Stimulated activated CD4-positive, alpha-beta T cell treated with anti-CD3 and anti-CD28 coated beads, Interleukin-1b, Interleukin-23, amount 100 ng/mL, for 24 hours (primary cell): ENCODE results near the gene PILRA.

Experiments
- DNase-seq, 4 experiments: peaks; one replicate each; pipeline ENCODE4 v3.0.0-alpha.2; 2020; ENCODE audit warnings: low read depth in 4 of 4, low spot score in 1 of 4

The PILRA gene

GRCh38 chr7:100406767-100407166 is 33.5 kb downstream of the PILRA start:
- DNase-seq: no peak

DNA sequence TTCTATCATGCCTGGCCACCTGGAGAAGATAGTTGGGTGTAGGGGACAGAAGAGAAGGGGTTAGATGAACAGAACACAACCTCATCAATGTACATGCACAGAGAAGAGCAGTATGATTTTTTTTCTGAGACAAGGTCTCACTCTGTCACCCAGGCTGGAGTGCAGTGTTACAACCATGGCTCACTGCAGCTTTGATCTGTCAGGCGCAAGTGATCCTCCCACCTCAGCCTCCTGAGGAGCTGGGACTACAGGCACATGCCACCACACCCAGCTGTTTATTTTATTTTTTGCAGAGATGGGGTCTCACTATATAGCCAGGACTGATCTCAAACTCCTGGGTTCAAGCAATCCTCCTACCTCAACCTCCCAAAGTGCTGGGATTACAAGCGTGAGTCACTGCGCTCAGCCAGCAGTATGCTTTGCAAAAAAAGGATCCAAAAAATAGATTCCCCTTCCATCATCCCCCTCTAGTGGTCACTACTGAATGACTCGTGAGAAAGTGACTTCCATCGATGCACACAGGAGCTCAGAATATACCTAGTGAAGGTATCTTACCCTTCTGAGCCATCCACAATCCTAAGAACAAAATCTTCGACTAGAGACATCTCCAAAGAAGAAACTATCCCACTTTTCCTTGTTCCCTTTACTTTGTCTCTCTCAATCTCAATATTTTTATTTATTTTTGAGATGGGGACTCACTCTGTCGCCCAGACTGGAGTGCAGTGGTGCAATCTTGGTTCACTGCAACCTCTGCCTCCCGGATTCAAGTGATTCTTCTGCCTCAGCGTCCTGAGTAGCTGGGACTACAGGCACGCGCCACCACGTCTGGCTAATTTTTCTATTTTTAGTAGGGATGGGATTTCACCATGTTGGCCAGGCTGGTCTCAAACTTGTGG is 34.2 kb downstream of the PILRA start:
- peak in 1 of 4 experiments; percentile 12 for DNase-seq

- no peak for DNase-seq
Measured at GRCh38 chr7:100411101-100411500, 37.8 kb downstream of the PILRA start.

DNA sequence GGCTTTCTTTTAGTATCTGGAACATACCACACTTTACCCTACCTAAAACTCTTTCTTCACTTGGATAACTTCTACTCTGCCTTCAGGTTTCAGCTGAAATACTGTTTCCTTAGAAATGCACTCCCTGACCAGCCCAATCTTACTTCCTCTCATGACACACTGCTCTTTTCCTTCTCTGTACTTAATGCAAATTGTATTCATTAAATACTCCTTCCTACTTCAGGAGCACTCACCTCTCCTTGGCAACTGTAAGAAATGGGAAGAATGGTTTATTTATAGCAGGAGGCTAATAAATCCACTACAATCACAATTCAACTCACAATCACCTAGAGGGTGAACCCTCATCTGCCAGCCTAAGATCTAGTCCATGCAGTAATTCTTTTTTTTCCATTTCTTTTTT is 40.1 kb downstream of the PILRA start:
- DNase-seq: no peak

DNA sequence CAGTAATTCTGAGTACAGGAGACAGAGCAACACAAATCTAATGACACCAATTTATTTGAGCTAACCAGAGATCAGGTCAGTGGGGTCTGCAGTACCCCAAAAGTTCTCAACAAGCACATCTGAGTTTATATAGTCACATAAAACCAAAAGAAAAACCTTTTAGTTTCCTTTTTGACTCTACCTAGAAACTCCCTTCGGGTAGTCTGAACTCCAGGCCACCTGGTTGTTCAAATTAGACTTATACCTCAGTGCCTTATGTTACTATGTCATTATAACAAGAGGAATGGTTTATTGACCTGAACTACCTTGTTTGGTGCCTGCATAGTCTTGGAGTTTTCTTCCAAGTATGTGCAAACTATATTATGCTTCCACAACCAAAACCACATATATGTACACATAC is 40.6 kb downstream of the PILRA start:
- no peak for DNase-seq

DNA sequence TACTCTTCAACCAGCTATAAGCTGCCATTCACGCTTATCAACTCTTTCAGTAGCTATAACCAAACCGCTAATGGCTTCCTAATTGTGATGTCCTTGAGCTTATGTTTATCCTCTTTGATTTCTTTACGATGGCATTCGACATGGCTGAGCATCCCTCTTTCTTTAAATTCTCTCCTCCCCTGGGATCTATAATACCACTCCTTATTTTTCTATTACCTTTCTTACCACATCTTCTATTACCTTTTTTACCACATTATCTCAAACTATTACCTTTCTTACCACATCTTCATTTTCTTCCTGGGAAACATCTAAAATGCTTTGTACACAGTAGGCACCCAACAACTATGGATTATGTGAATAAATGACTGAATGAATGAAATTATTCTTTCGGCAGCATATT is 42.2 kb downstream of the PILRA start:
- no peak for DNase-seq

DNA sequence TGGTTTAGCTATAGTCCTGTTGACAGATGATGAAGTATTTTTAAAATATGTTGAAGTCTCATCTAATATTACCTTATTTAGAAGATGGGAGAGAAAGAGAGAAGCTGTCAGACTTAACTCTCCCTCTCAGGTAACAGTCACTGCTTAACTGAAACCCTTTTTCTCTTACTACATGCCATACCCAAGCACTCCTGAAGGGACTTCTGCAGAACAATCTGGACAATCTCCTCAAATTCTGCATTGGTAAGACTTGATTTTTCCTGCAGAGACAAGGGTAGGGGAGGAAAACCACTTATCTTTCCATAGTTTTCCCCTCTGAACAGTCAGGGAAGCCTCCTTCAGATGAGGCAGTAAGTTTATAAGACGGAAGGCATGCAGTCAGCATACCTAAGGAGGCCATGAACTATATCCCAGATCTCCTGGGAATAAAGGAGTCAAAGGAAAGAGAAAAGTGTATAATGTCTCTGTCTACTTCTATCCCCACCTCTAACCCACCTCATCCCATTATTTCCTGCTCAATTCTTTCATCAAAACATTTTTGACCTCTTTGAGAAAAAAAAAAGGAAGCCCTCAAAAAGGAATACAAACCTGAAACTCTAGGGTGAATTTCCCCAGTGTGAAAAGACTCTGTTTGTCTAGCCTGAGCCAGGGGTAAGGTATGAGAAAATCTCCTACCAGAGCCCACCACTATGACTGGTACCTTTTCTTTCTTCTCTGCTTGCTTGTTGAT is 45.8 kb downstream of the PILRA start:
- no peak for DNase-seq

DNA sequence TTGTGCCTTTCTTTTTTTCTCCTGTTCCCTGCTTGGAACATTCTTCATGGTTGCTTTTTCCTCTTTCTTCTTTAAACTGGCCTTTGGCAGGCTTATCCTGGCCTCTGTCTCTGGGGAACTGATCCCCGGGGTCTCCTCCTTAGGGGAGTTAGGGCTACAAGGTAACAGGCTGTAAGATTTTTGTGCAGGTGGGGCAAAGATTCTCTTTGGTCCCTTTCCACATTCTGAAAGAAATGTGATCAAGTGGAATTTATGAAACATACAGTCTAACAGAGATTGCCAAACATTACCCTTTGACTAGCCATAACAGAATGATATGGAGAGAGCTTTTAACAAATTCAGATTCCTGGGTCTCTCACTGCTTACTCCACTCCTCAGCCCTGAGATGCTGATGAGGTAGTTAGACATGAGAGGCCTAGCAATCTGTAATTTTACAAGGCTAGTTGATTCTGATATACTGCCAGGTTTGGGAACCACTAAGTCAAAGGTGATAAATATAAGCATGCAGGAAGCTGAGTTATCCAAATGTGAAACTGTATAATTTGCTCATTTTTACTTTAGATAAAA is 46.5 kb downstream of the PILRA start:
- DNase-seq: no peak

- no peak for DNase-seq
Measured at GRCh38 chr7:100423315-100423714, 50.0 kb downstream of the PILRA start.

DNA sequence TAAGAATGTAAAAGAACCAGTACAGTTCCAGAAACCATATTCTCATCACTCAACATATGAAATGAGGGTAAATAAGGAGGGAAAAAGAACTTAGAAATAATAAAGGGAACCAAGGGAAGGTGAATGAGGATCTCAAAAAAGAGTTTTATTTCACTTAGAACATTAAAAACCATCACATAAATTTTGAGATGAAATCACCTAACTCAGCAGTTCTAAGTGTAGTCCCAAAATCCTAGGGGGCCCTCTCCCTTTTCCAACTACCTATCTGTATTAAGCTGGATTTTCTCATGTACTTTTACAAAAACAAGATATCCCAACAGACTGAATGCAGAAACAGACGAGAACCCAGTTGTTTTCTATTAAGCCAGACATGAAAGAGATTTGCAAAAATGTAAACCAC is 52.1 kb downstream of the PILRA start:
- DNase-seq: no peak

- DNase-seq: no peak
Measured at GRCh38 chr7:100426516-100426915, 53.2 kb downstream of the PILRA start.

DNA sequence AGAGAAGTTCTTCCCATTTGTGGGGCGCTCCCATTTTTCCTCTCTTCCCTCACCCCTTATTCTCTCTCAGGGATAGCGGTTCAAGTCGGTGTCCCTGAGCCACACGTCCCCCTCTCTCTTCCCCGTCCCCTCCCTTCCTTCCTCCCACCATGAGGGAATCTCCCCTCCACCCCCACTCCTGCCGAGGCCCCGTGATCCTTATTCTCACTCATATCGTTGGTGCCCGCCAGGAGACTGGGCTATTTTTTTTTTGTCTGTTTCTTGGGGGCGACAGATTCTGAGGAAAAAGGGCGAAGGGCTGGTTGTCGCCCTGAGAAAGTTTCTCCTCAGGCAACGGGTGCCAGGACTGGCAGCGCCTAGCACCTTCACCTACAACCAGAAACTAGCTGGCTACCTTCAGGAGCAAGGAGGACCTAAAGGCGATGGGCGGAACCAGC is 54.5 kb downstream of the PILRA start:
- no peak for DNase-seq

DNA sequence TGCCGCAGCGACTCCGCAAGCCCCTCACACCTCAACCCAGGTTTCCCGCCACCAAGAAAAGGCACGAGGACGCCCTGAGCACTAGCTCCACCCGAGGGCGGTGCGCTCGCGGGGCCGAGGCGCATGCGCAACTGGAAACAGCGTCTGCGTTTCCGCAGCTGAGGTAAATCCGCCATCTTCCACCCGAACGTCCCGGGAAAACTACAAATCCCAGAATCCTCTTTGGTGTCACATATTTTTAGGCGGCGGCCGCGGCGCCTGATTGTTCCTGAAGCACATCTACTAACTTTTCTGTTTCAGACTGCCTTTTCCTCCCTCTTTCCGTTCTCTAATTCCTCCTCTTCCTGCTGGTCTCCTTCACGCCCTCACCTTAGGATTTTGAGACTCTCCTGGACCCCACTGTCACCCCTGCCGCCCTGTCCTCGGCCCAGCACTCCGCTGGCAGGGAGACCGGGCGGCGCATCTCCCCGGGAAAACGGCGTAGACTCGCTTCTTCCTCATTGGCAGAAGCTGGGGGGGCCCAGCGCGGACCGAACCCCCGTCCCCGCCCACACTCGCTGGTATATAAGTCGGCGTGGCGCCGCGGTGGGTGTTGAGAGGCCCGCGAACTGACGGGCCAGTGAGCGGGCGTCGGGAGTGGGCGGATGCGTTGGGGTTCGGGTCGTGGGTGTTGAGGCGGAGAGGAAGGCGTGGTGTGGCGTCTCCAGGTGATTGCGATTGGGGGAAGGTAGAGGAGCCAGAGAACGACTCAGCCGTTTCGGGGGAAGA is 55.1 kb downstream of the PILRA start, which contains the start of gene ZCWPW1:
ZCWPW1 (minus strand) TSS at position 505 of the 768 bp plus-strand sequence. CDS start 8,054 bp downstream, outside the sequence.
- peak; percentile 88 to 98 (median 97) for DNase-seq

DNA sequence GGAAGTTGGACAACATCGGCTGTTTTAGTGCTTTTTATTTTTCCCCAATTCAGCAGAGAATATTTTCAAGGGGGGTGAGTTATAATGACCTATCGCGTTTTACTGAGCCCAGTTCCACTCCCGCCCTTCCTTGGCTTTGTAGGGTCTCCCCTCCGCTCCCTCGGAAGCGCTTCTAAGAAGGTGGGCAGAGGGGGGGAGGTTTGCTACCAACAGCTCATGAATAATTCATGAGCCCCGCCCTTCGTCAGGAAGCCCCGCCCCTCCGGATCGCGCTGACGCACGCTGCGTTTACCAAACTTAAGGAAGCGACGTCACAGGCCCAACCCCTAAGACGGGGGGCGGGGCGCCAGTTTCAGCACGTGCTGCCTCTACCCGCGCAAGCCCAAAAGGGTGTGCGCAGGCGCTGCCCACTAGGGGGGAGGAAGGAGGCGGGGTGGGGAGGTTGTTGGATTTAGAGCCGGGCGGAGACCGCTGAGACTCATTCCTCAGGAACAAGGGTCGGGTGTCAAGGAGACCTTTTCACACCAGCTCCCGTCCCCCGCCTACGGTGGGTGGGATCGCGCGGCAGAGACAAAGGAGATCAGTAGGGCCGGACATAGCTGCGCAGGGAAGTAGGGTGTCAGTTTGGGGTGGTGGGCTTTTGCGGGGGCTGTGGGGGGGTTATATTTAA is 55.8 kb downstream of the PILRA start:
- peak; percentile 100 for DNase-seq

- DNase-seq: peak; percentile 91 to 98 (median 96)
Measured at GRCh38 chr7:100429637-100430492, 56.6 kb downstream of the PILRA start, which contains the start of gene MEPCE. TSS of gene MEPCE (plus strand) at chr7:100429831. CDS start at chr7:100430019, 188 bp downstream.

DNA sequence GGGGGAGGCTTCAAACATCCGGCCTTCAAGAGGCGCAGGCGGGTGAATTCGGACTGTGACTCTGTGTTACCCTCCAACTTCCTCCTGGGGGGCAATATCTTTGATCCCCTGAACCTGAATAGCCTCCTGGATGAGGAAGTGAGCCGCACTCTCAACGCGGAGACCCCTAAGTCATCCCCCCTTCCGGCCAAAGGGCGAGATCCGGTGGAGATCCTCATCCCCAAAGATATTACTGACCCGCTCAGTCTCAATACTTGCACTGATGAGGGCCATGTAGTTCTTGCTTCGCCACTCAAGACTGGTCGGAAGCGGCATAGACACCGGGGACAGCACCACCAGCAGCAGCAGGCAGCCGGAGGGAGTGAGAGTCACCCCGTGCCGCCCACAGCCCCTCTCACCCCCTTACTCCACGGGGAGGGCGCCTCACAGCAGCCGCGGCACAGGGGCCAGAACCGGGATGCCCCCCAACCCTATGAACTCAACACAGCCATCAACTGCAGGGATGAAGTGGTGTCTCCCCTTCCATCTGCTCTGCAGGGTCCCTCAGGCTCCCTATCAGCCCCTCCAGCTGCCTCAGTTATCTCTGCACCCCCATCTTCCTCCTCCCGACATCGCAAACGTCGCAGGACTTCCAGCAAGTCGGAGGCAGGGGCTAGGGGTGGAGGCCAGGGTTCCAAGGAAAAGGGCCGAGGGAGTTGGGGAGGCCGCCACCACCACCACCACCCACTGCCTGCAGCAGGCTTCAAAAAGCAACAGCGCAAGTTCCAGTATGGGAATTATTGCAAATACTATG is 57.4 kb downstream of the PILRA start:
- peak in 2 of 4 experiments; percentile 32 to 36 for DNase-seq

- DNase-seq: no peak
Measured at GRCh38 chr7:100431286-100431735, 58.0 kb downstream of the PILRA start.

GRCh38 chr7:100432053-100432452 is 58.8 kb downstream of the PILRA start:
- no peak for DNase-seq
